Osteocyte (in vitro differentiated cells): Measurements from ENCODE around the gene ASTN2. TPM values are rescaled to one million over a fixed set of nuclear protein-coding genes. Genes with fewer than 3 reads are reported as not detected.
"Not testable (repeated sequence)": the region's sequence is repeated elsewhere in the genome, so short reads cannot be mapped to it uniquely, and the experiment has no call there.

Experiments used
- DNase-seq: peaks from one replicate; pipeline ENCODE4 v3.0.0; 2021; ENCODE audit warnings: mixed read lengths; ENCODE audit not compliant: unreplicated experiment; ENCODE audit errors: extremely low spot score
- H3K27ac Mint-ChIP-seq: one replicate; pipeline ENCODE4 v1.8.0; 2021; ENCODE audit warnings: mild to moderate bottlenecking, mixed read lengths; ENCODE audit not compliant: unreplicated experiment
- H3K27me3 Mint-ChIP-seq: one replicate; pipeline ENCODE4 v1.8.0; 2021; ENCODE audit warnings: mixed read lengths; ENCODE audit not compliant: unreplicated experiment
- H3K36me3 Mint-ChIP-seq: one replicate; pipeline ENCODE4 v1.8.0; 2021; ENCODE audit warnings: mixed read lengths; ENCODE audit not compliant: unreplicated experiment
- H3K4me1 Mint-ChIP-seq: one replicate; pipeline ENCODE4 v1.8.0; 2021; ENCODE audit warnings: mixed read lengths; ENCODE audit not compliant: unreplicated experiment
- H3K4me3 Mint-ChIP-seq: one replicate; pipeline ENCODE4 v1.8.0; 2021; ENCODE audit warnings: mild to moderate bottlenecking, moderate library complexity, mixed read lengths; ENCODE audit not compliant: unreplicated experiment
- H3K9me3 Mint-ChIP-seq: one replicate; pipeline ENCODE4 v1.8.0; 2021; ENCODE audit warnings: mixed read lengths; ENCODE audit not compliant: unreplicated experiment
- total RNA-seq: library from RNA; stranded (reverse); gene quantifications from 2 replicates; pipeline ENCODE4 v1.2.1, GENCODE V29; 2021
- TF ChIP-seq, protein P1 (sequence below): fragments of 200-600 bp; sonication (generic); IDR thresholded peaks from 2 replicates; pipeline ENCODE4 v1.5.0; 2021; ENCODE audit warnings: antibody characterized with exemption, mild to moderate bottlenecking, moderate library complexity

ASTN2 gene
- total RNA-seq, 1 donor from 2014 or later: 2.3 TPM

DNA sequence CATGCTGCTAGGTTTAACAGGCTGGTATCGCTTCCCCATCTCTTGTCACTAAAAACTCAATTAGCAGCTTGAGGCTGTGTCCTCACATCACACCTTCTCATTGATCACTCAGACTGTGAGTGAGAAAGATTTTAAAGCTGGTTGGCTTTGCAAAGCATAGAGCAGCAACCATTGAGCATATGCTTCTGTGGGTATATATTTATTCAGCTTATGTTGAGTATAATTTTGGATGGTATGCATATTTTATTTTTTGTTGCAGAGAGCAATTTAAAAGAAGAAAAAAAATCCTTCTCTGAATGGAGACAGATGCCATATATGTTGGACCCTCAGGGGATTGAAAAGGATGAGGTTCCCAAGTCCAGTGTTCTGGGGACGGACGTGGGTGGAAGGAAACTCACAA lies 565.1 kb downstream of the ASTN2 start:
- TF ChIP-seq, protein P1, sequence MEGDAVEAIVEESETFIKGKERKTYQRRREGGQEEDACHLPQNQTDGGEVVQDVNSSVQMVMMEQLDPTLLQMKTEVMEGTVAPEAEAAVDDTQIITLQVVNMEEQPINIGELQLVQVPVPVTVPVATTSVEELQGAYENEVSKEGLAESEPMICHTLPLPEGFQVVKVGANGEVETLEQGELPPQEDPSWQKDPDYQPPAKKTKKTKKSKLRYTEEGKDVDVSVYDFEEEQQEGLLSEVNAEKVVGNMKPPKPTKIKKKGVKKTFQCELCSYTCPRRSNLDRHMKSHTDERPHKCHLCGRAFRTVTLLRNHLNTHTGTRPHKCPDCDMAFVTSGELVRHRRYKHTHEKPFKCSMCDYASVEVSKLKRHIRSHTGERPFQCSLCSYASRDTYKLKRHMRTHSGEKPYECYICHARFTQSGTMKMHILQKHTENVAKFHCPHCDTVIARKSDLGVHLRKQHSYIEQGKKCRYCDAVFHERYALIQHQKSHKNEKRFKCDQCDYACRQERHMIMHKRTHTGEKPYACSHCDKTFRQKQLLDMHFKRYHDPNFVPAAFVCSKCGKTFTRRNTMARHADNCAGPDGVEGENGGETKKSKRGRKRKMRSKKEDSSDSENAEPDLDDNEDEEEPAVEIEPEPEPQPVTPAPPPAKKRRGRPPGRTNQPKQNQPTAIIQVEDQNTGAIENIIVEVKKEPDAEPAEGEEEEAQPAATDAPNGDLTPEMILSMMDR: no peak
- H3K4me1 Mint-ChIP-seq: no peaks in the 10 kb centered on the region
- H3K4me3 Mint-ChIP-seq: no peak overlapping the region
- H3K27ac Mint-ChIP-seq: no peak overlapping the region
- H3K36me3 Mint-ChIP-seq: no peaks in the 10 kb centered on the region
- H3K27me3 Mint-ChIP-seq: peaks cover 33% of the 10 kb centered on the region
- DNase-seq: no peak
- no peaks in the 10 kb centered on the region for H3K9me3 Mint-ChIP-seq

DNA sequence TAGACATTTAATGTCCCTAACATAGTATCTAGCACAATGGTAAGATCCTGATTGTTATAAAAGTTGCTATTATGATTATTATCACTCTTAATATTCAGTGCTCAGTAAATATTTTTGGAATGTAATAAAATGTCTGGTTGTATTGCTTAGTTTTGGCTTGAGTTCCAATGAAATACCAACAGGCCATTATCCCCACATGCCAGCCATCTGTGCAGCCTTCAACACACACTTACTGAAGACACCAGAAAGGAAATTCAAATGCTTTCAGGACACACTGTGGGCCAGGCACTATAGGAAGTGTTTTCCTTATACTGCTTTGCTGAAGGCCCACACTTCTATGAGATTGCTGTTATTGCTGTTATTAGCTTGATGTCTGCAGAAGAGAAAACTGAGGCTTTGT lies 570.2 kb downstream of the ASTN2 start:
- no peak overlapping the region for H3K27ac Mint-ChIP-seq
- no peak overlapping the region for H3K4me3 Mint-ChIP-seq
- TF ChIP-seq, protein P1: no peak
- peaks cover 21% of the 10 kb centered on the region for H3K27me3 Mint-ChIP-seq
- H3K4me1 Mint-ChIP-seq: peaks cover 4% of the 10 kb centered on the region
- no peaks in the 10 kb centered on the region for H3K9me3 Mint-ChIP-seq
- no peaks in the 10 kb centered on the region for H3K36me3 Mint-ChIP-seq
- DNase-seq: no peak

DNA sequence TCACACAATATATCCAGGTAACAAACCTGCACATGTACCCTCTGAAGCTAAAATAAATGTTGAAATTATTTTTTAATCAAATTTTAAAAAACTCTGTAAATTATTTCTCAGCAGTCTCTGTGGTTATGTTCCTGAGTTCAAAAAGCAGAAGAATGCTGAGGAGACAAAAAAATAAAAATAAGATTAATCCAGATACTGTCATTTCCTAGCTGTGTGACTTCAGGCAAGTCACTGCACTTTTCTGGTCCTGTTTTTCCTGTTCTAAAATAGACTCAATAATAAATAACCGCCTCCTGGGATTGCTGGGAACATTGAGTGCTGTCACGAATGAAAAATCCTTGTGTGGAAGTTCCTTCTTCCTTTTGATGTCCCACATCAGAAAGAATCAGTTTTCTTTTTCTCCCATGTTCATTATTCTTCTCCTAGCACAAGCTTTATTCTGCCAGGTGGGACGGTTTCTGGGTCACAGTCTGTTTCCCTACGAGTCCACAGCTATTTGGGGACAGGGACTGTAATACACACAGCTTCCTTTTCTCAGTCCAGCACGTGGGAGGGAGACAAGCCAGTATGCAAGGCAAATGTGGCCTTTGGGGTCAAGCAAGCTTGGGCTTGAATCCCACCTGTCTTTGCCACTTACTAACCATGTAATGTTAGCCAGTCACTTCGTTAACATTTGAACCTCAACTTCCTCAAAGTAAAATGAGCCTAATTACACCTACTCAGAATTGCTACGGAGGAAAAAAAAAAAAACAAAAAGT lies 570.8 kb downstream of the ASTN2 start:
- H3K36me3 Mint-ChIP-seq: no peaks in the 10 kb centered on the region
- TF ChIP-seq, protein P1: no peak
- H3K9me3 Mint-ChIP-seq: no peaks in the 10 kb centered on the region
- peaks cover 4% of the 10 kb centered on the region for H3K4me1 Mint-ChIP-seq
- peaks cover 21% of the 10 kb centered on the region for H3K27me3 Mint-ChIP-seq
- no peak overlapping the region for H3K4me3 Mint-ChIP-seq
- no peak overlapping the region for H3K27ac Mint-ChIP-seq
- DNase-seq: no peak

DNA sequence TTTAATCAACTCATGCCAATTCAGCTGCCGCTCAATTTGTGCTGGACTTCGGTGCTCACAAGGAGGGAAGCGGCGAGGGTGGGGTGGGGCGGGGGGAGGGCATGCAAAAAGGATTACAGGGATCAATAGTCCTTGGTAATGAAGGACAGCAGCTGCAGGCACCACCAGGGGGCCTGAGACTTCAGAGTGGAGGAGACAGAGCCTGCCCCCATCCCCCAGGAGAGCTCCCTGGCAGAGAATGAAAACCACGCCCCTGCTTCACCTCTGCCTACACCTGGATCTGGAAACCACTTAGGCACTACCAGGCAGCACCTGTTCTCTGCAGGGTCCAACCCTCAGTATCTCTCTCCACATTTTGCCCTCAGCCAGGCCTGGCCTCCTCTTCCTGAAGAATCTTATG lies 572.2 kb downstream of the ASTN2 start:
- Mint-ChIP-seq H3K4me1 (peaks cover 4% of the 10 kb centered on the region), H3K27me3 (peaks cover 10% of the 10 kb centered on the region), H3K27ac (no peak overlapping the region), H3K4me3 (no peak overlapping the region), H3K36me3 (no peaks in the 10 kb centered on the region), H3K9me3 (no peaks in the 10 kb centered on the region)
- DNase-seq: no peak
- TF ChIP-seq, protein P1: no peak

DNA sequence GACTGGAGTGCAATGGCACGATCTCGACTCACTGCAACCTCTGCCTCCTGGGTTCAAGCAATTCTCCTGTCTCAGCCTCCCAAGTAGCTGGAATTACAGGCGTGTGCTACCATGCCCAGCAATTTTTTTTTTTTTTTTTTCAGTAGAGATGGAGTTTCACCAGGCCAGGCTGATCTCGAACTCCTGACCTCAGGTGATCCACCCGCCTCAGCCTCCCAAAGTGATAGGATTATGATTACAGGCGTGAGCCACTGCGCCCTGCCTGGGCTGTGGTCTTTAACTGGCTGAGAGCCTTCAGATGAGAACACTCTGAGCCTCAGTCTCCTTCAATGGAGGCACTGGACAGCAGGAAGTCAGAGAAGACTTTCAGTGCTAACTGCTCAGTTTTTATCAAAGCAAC lies 576.4 kb downstream of the ASTN2 start:
- H3K27me3 Mint-ChIP-seq: peaks cover 34% of the 10 kb centered on the region
- not testable (repeated sequence) for H3K9me3 Mint-ChIP-seq, DNase-seq, H3K27ac Mint-ChIP-seq, H3K4me3 Mint-ChIP-seq, H3K36me3 Mint-ChIP-seq, H3K4me1 Mint-ChIP-seq
